Non-pigmented ciliary epithelial cell (primary cell): Measurements from ENCODE around the gene BMX.

Experiments
- DNase-seq: peaks from one replicate; pipeline ENCODE4 v3.0.0-alpha.2; 2010; ENCODE audit warnings: low read depth

BMX gene

DNA sequence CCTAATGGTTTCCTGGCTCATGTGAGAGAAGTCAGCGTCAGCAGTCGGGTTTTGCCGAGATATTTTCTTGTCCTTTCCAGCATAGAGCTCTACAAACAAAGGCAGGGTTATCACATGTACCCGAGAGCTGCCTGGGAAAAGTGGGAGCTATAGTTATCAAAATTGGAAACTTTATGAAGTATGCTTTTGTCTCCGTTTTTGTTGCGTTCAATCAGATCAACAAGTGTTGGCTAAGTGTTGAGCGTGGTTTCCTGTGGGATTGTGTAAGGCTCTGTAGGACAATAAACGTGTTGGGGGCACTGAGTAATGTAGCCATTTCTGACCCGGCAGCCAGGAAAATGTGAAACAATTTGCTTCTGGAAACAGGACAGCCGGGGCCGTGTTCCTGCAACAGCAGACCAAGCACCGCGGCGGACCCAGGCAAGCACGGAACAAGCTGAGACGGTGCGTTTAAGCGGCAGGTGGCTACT is at the start of gene BMX:
TSS of gene BMX (plus strand) at position 311 of the 470 bp plus-strand sequence. CDS start 7,547 bp downstream, outside the sequence.
- DNase-seq = no peak

DNA sequence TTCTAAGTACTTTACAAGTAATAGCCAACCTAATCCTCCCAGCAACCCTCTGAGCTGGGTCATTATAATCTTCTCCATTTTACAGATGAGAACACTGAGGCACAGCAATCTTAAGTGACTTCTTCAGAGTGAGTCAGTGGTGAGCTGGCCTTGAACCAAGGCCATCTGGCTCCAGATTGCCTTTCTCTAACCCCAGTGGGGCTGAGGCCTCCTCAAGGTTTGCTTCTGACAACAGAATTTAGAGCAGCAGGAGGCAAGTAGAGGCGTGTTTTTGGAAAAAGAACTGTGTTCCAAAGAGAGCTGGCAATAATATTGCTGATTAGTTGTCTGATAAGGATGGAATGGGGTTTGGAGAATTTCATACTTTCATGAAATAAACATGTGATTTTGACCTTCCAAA is 48.7 kb upstream of the BMX start:
- DNase-seq = no peak

DNA sequence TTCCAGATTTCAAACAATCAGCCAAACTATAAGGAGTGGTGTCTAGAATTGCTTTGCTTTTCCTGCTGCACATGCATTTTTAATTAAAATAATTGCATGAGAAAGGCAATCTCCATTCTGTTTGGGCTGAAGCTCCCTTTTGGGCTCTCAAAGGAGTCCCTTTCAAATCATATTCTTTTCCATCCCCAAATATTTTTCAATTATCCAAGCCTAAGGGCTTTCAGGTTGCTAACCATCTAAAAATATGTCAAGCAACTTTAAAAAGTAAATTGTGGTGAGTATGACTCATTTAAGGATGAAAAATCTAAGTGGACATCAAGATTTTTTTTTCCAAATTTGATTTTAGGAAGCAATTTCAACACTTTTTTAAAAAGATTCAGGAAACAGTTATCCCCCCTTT is 35.9 kb upstream of the BMX start:
- no peak for DNase-seq

DNA sequence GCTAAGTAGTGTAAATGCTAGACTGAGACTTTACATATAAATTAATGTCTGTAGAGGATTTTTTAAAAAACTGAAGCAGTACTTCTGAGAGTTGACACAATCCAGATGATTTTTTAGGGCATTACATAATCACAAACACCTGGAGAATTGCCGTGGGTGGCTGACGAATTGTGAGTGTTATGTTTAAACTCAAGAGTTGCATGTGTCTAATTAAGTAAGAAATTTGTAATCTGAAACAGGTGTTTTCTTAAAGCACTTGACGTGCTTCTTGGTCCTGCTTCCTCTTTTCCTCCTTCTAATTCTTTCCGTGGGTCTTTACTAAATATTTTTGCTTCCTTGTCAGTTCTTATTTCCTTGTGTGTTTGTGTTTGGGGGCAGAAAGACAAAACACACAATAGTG is 35.3 kb upstream of the BMX start:
- DNase-seq = no peak

DNA sequence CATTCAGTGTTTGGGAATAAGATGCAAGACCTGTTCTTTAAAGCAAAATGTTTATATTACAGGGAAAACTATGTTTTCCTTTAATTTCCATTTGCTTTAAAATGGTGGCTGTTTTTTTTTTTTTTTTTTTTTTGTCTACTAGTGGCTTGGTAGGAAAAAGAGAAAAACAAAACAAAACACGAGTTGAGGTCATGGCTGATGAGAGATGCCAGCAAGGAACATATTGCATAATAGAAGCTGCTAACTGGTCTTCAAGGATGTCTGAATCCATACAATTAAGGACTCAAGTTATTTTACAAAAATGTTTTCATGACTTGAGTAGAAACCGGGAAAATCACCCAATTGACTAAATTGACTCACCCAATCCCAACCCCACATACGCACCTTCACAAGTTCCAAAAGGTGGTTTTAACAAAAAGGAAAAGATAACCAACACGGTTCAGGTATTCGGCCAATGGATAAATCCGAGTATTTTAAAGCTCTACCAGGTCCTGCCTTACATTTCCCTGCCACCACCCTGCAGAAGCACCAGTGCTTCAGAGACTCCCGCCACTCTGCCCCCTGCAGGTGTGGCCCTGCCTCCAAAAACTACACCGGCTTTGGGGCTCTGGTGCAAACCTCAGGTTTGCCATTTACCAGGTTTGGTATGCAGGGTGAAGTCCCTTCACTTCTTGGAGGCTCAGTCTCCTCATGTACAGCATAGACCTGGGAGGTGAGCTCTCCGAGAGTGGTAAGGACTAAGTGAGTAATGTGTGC is 34.5 kb upstream of the BMX start:
- DNase-seq = no peak

DNA sequence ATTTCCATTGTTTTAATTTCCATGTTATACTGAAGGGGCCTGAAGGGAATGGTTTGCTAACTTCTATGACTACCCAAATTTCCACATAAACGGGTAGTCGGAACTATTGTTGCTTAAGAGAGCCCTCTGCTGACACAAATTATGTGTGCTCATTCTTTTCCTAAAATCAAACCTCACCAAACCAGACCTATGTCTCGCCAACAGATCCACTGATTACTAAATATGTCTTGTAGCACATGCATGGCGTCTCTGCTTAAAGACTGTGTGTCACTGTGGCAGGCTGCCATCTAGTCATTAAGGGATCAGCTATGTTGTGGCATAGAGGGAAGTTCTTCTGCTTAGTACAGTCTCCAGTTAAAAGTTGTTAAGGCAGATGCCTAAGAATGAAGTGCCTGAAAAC is 32.6 kb upstream of the BMX start:
- DNase-seq = no peak

DNA sequence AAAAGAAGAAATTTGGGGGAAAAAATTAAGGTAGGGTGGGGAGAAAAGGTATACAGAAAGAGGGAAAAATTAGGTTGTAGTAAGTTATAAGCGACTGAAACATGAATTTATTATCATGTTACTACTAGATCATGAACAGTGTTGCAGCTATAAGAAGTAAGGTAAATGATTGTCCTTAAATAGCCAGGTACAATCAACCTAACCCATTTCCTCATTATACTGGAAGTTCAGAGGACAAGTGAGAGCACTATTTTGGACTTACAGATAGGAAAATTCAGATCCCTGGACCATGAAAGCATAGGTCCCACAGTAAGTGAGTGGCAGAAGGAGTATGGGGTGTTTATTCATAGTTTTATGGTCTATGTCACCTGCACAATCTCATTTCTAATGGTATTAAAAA is 31.0 kb upstream of the BMX start:
- no peak for DNase-seq

DNA sequence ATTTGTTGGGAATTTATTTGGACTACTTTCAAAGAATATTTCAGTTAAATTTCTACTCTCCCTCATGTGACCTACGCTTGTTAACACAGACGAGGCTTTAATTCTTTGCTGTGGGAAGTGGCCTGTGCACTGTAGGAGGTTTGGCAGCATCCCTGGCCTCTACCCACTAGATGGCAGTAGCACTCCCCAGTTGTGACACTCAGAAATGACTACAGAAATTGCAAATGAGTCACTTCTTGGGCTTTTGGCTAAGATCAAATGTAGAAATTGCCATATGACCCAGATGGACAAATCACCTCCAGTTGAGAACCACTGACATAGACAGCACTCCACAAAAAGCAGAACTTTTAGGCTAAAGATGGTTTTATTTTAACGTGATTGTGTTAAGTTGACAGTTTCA is 29.6 kb upstream of the BMX start:
- DNase-seq = no peak

DNA sequence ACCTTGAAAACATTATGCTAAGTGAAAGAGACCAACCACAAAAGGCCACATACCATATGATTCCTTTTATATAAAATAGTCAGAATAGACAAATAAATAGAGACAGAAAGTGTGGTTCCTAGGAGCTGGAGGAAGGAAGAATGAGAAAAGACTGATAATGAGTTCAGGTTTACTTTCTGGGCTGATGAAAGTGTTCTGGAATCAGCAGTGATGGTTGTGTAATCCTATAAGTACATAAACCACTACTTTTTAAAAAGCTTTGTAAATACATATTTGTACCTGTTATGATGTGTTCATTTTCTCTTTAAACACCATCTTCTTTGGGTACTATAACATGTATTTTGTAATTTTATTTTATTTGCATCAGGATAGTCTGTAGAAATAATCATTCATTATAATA is 28.1 kb upstream of the BMX start:
- no peak for DNase-seq

DNA sequence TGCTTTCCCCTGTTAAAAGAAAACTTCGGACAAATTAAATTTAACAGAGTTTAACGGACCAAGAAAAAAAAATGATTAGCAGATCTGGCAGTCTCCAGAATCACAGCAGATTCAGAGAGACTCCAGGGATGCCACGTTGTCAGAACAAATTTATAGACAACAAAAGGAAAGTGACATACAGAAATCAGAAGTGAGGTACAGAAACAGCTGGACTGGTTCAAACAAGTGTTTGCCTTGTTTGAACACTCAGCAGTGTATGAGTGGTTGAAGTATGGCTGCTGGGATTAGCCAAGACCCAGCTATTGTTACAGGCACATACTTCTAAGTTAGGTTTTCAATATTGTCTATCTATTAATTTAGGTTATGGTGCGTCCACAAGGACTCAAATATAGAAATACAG is 26.6 kb upstream of the BMX start:
- DNase-seq = no peak

DNA sequence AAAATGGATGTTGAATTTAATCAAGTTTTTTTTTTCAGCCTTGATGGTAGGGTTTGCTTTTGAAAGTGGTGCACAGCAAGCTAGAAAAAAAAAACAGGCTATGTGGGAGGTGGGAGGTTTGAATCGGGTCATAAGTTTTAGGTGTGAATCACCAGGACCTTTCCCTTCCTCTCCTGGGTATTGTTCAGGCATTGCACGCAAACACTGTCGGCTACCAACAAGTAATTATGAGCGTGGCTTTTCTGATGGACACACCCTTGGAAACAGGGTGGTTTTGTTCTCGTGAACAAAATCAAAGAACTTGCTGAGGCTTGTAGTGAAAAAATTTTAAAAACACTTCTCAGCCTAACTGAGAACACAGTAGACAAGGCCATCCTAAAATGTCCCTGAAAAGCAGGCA is 25.6 kb upstream of the BMX start:
- DNase-seq = no peak

DNA sequence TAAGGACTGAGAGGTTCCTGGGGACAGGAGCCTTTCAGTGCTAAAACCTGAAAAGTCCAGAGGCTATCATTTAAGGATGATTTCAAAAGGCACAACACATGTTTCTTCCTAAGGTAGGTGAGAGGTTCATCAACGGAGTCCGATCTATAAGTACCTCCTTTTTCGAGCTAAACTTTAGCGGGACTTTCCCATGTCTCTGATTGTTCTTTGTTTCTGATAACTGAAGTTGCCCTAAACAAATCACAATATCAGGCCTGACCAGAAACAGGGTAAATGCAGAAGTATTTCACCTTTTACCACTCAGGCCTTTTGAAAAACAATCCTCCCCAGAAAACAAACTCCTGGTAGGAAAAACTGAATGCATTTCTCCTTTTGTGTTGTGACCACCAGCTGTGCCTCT is 25.1 kb upstream of the BMX start:
- DNase-seq = no peak

DNA sequence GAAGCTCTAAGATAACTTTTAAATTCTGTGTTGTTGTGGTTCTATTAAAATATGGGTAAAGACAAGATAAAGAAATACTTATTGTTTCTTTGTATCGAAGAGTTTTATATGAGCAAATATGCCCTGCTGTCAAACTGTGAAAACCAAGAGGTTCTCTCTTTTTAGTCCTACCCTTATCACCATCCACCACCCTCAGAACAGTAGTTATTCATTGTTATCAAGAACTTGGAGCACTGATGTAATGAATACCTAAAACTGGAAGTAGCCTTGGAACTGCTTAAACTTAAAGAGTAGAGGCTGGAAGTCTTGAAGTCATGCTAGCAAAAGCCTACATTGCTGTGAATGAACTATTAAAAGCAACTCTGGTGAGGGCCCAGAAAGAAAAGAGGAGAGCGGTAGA is 16.7 kb upstream of the BMX start:
- no peak for DNase-seq

DNA sequence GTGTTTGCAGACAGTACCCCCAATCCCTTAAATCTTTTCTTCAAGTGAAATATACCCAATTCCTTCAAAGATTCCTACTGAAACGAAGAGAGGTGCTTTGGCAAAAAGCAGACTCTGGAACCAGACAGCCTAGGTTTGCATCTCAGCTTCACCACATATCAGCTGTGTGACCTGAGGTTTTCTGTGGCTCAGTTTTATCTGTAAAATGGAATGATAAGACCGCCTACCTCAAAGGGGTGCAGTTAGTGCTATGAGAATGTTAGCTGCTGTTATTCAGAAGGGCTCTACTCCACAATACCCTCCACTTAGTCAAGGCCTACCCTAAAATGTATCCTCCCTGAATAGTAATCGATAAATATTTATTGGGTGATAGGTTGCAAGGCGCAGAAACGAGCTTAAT is 8.1 kb upstream of the BMX start:
- no peak for DNase-seq

DNA sequence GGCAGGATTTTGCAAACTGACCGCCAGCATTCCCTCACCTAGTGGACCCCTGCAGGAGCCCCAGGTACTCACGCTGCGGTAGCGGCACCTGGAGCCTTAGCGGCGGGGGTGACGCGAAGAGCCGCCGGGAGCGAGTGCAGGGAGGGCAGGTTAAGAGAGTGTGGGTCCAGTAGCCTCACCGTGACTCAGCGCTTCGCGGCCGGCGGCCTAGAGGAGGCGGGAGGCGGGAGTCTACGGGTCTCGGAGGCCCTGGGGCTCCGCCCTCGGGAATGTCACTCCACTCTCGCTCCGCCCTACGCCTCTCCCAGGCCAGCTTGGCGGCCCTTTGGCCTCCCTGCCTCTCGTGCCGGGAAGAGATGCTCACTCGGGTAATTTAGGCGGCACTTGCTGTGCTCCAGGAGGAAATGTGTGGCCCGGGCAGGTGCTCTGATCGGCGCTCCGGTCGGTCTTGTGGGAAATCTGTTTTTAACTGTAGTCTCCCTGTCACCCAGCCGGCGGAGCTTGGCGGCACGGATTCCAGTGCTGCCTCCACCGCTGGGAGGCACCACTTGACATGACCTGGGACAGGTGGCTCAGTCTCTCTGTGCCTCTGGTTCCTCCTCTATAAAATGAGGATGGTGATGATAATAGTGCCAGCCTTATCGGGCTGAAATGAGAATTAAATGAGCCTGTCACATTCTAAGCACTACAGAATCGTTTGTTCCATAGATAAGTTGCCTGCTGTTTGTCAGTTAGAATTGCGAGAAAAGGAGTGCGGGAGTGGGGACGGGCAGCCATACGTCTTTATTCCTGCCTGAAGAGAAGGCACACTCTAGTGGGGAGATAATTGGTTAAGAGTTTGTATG is 7.3 kb upstream of the BMX start, which contains the start of gene PIR:
TSS of gene PIR (minus strand) at position 216 of the 845 bp plus-strand sequence. CDS start 2,076 bp downstream, outside the sequence.
- no peak for DNase-seq

DNA sequence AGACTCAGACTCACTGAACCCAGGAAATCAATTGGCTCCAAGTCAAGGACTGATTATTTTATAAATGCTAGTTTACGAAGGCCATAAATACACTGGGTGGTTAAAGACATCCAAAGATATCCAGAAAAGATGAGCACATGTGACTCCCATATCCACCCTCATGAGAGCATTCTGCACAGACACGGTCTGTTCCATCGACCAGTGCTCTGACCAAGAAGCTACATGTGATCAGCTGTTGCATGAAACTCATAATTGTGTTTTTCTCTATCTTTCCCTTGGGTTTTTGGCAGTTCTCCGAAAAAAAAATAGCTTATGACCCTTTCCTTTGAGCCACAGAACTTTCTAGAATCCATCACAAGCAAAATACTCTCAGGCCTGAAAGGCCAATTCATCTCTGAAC is 4.8 kb upstream of the BMX start:
- no peak for DNase-seq

DNA sequence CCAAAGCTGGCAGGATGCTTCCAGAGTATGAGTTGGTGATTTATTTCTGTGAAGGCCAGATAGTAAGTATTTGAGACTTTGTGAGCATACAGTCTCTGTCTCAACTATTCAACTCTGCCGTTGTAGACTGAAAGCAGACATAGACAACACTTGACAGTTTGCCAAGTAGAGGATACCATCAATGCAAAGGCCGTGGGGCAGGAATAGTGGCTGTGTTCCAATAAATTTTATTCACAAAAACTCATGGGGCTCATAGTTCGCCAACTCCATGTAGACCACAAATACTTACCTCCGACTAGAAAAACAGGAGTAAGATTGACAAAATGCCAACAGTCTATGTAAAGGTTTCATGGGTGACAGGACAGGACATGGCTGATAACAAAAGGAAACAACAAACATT is 3.8 kb upstream of the BMX start:
- DNase-seq = no peak

DNA sequence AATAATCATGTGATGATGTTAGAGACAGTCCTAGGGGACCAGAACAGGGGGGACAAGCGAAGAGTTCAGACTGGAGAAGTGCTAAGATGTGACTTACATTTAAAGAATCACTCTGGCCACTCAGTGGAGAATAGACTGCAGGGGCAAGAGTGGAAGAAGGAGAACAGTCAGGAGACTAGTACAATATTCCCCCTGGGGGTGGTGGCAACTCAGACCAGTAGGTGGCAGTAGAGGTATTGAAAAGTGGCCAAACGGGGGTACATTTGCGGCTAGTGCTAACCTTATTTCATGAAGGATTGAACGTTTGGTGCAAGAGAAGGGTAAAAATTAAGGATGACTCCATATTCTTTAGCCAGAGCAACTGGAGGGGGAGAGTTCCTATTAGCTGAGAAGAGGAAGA is 2.7 kb upstream of the BMX start:
- DNase-seq = no peak

DNA sequence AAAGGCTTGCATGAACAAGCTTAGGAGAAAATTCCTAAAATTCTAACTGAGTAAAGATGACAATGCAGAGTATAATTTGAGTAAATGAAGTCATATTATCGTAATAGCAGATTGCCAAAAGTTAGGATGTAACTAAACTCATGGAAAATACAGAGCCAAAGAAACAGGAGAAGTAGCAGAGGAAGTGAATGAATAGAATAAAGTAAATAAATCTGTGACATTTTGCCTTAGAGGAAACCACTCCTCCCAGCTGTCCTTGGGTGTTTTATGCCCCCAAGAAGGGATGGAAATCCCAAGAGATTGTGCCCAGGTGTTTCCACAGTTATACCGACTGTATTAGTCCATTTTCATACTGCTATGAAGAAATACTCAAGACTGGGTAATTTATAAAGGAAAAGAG is 1.9 kb upstream of the BMX start:
- DNase-seq = no peak

DNA sequence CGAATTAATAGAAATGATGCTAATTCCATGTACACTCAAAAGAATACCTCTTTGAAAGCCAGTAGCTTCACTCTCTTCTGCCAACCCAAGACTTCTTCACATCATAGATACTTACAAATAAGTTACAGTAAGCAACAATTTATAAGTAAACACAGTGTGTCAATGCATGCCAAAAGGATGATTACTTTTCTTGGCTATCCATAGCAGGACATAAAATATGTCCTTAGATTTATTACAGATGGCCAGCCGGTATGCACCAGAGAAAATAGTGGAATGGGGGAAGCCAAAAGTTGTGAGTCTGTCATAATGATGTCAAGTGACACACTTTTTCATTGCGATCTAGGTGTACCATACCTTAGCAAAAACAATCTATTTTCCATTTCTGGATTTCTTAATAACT is 631 bp upstream of the BMX start:
- DNase-seq = no peak

DNA sequence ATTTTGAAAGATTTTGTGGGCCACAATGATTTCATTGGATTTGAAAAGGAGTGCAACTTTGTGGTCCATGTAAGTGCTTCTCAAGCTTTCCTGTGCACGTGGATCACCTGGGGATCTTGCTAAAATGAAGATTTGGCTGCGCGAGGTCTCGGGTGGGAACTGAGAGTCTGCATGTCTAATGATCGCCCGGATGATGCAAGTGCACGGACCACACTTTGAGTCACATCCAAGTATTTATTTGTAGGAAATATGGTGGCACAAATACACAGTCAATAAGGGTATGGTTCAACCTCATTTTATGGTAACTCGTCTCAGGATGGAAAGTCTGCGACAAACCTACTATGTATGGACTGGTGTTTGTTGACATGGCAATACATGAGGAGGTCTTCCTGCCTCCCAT is 899 bp downstream of the BMX start:
- DNase-seq = no peak

DNA sequence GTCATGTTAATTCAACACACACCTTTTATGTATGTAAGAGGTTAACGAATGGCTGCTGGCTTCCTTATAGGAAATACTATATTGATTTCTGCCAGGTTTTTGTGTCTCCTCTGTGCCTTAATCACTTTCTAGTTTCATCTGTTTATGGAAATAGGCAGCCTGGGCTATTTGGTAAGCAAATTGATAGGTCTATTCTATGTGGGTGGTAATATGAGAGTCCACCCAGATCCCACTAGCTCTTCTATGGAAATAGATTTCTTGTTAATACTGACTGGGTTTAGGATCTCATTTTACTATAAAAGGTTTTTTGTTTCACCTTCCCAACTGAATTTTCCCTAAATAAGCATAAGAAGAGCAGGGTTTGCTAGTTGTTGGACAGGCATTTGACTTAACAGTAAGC is 4.1 kb downstream of the BMX start:
- DNase-seq = no peak

DNA sequence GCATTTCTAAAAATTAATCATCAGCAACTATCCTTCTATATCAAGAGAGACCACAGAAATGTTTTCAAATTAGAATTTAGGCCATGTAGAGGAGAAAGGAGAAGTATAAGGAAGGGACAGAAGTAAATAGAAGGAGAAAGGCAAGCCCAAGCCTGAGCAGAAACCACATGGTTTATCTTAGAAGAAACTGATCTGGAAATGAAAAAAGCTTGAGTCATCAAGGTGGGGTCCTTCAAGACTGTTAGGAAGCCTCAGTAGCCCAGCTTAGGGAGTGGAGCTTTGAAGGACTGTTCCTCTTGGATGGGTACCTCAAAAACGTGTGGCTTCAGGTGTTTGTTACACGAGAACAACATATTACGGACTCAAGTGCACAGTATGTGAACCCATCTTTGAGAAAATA is 4.5 kb downstream of the BMX start:
- no peak for DNase-seq
